GM23338 (cell line): ENCODE measurements around the gene PACC1. TPM values are rescaled to one million over a fixed set of nuclear protein-coding genes. Genes with fewer than 3 reads are reported as not detected.

Source experiments
- ATAC-seq: fragments of 200-7000 bp; cut with Tn5 transposase; 3 replicates; pipeline ENCODE4 v1.9.1; 2020
- DNase-seq: peaks from one replicate; pipeline ENCODE4 v3.0.0-alpha.2; 2015; ENCODE audit warnings: low spot score
- H2AFZ ChIP-seq: fragments of 200-600 bp; sonication (generic); 2 replicates; pipeline ENCODE4 v1.8.0; 2016; ENCODE audit warnings: antibody characterized with exemption, mild to moderate bottlenecking, moderate library complexity
- H3F3A ChIP-seq: fragments of 200-600 bp; sonication (generic); replicated peaks from 2 replicates; pipeline ENCODE4 v1.8.0; 2017; ENCODE audit warnings: antibody characterized with exemption, mixed run types, low read depth
- H3K27ac ChIP-seq: fragments of 200-600 bp; sonication (generic); 2 replicates; pipeline ENCODE4 v1.6.1; 2016; ENCODE audit warnings: low read depth
- H3K27me3 ChIP-seq: fragments of 200-600 bp; sonication (generic); 2 replicates; pipeline ENCODE4 v1.8.0; 2016; ENCODE audit warnings: mild to moderate bottlenecking, mixed run types, moderate library complexity; ENCODE audit not compliant: insufficient read depth
- H3K36me3 ChIP-seq: fragments of 200-600 bp; sonication (generic); 2 replicates; pipeline ENCODE4 v1.8.0; 2016; ENCODE audit warnings: mild to moderate bottlenecking; ENCODE audit not compliant: insufficient read depth
- H3K4me1 ChIP-seq: fragments of 200-600 bp; sonication (generic); 2 replicates; pipeline ENCODE4 v1.8.0; 2016; ENCODE audit warnings: mild to moderate bottlenecking, moderate library complexity; ENCODE audit not compliant: insufficient read depth
- H3K4me2 ChIP-seq: fragments of 200-600 bp; sonication (generic); 2 replicates; pipeline ENCODE4 v1.7.1; 2017; ENCODE audit warnings: mixed run types
- H3K4me3 ChIP-seq: fragments of 200-600 bp; sonication (generic); 2 replicates; pipeline ENCODE4 v1.6.1; 2016; ENCODE audit warnings: mixed run types
- H3K79me2 ChIP-seq: fragments of 200-600 bp; sonication (generic); replicated peaks from 2 replicates; pipeline ENCODE4 v1.8.0; 2017; ENCODE audit warnings: mild to moderate bottlenecking; ENCODE audit not compliant: insufficient read depth
- H3K9me2 ChIP-seq: fragments of 200-600 bp; sonication (generic); 2 replicates; pipeline ENCODE4 v1.8.0; 2017; ENCODE audit not compliant: insufficient read depth
- H4K20me1 ChIP-seq: fragments of 200-600 bp; sonication (generic); replicated peaks from 2 replicates; pipeline ENCODE4 v1.8.0; 2017; ENCODE audit warnings: mild to moderate bottlenecking; ENCODE audit not compliant: insufficient read depth
- H3K27ac Mint-ChIP-seq: 2 replicates; pipeline ENCODE4 v1.8.0; 2020; ENCODE audit warnings: inconsistent platforms, mild to moderate bottlenecking, moderate library complexity, mixed read lengths
- H3K27me3 Mint-ChIP-seq: 3 replicates; pipeline ENCODE4 v1.8.0; 2022; ENCODE audit warnings: low read depth, mild to moderate bottlenecking, moderate library complexity, mixed read lengths, inconsistent platforms; ENCODE audit not compliant: insufficient read depth, poor library complexity
- H3K36me3 Mint-ChIP-seq: 3 replicates; pipeline ENCODE4 v1.8.0; 2021; ENCODE audit warnings: low read depth, mild to moderate bottlenecking, inconsistent platforms, moderate library complexity, mixed read lengths
- H3K4me1 Mint-ChIP-seq: 3 replicates; pipeline ENCODE4 v1.8.0; 2020; ENCODE audit warnings: mild to moderate bottlenecking, inconsistent platforms, mixed read lengths
- H3K4me3 Mint-ChIP-seq: 3 replicates; pipeline ENCODE4 v1.8.0; 2021; ENCODE audit warnings: moderate library complexity, mild to moderate bottlenecking, inconsistent platforms, mixed read lengths
- H3K9me3 Mint-ChIP-seq: 3 replicates; pipeline ENCODE4 v1.8.0; 2020; ENCODE audit warnings: moderate library complexity, mild to moderate bottlenecking, inconsistent platforms, mixed read lengths
- CREB1 ChIP-seq: fragments of 250-450 bp; sonication (Bioruptor Pico); IDR thresholded peaks from 2 replicates; pipeline ENCODE4 v1.5.0; 2020; ENCODE audit warnings: low read depth, mild to moderate bottlenecking, moderate library complexity
- ETS1 ChIP-seq: IDR thresholded peaks from 2 replicates; pipeline ENCODE4 v1.6.1; 2016; ENCODE audit warnings: antibody characterized with exemption
- EZH2 ChIP-seq: fragments of 200-600 bp; sonication (generic); IDR thresholded peaks from one replicate; pipeline ENCODE4 v1.8.0; 2017; ENCODE audit warnings: antibody characterized with exemption, mild to moderate bottlenecking, low read depth; ENCODE audit not compliant: unreplicated experiment
- EZH2phosphoT487 ChIP-seq: fragments of 200-600 bp; sonication (generic); IDR thresholded peaks from one replicate; pipeline ENCODE4 v1.8.1; 2018; ENCODE audit warnings: antibody characterized with exemption; ENCODE audit not compliant: unreplicated experiment
- JUNB ChIP-seq: IDR thresholded peaks from one replicate; pipeline ENCODE4 v1.6.1; 2016; ENCODE audit warnings: antibody characterized with exemption; ENCODE audit not compliant: unreplicated experiment
- NANOG ChIP-seq: IDR thresholded peaks from 2 replicates; pipeline ENCODE4 v1.6.1; 2016; ENCODE audit warnings: antibody characterized with exemption, borderline replicate concordance
- POLR2AphosphoS5 ChIP-seq: IDR thresholded peaks from 2 replicates; pipeline ENCODE4 v1.6.1; 2016; ENCODE audit warnings: antibody characterized with exemption, low read depth
- REST ChIP-seq: IDR thresholded peaks from one replicate; pipeline ENCODE4 v1.6.1; 2018; ENCODE audit warnings: antibody characterized with exemption; ENCODE audit not compliant: unreplicated experiment
- STAT1 ChIP-seq: IDR thresholded peaks from one replicate; pipeline ENCODE4 v1.6.1; 2016; ENCODE audit warnings: antibody characterized with exemption; ENCODE audit not compliant: unreplicated experiment
- ZNF114 ChIP-seq: fragments of 250-450 bp; sonication (Bioruptor Pico); IDR thresholded peaks from 2 replicates; pipeline ENCODE4 v1.5.0; 2020; ENCODE audit warnings: mild to moderate bottlenecking, moderate library complexity
- ZNF331 ChIP-seq: fragments of 250-450 bp; sonication (Bioruptor Pico); IDR thresholded peaks from 2 replicates; pipeline ENCODE4 v1.5.0; 2020; ENCODE audit warnings: low read depth, mild to moderate bottlenecking, moderate library complexity
- polyA plus RNA-seq: library from polyadenylated mRNA; unstranded; fragments of >200 nt; fragmentation: Nextera tagmentation; extraction: Ambion mirVana; gene quantifications from 2 replicates; pipeline ENCODE4 v1.2.1, GENCODE V29; 2016
- total RNA-seq: library from RNA; depleted of rRNA; stranded (reverse); fragments of >200 nt; shearing (Covaris generic); gene quantifications from 2 replicates; pipeline ENCODE4 v1.2.3, GENCODE V29; 2014
- TF ChIP-seq, protein P1 (sequence below), 2 experiments: fragments of 200-600 bp in 1 of 2; sonication (generic) in 1 of 2; conservative IDR thresholded peaks; 2 replicates each; pipeline versions ENCODE4 v1.5.1 to v1.6.1; 2016 to 2017; ENCODE audit warnings: antibody characterized with exemption in 2 of 2, low read depth in 2 of 2, mild to moderate bottlenecking in 2 of 2, moderate library complexity in 1 of 2
- TF ChIP-seq, protein P2 (sequence below): fragments of 250-450 bp; sonication (Bioruptor Pico); IDR thresholded peaks from 2 replicates; pipeline ENCODE4 v1.5.0; 2020; ENCODE audit warnings: mild to moderate bottlenecking, moderate library complexity

PACC1 gene
- total and polyA plus RNA-seq, 2 experiments from 2014 or later: 17.1 to 18.0 TPM

DNA sequence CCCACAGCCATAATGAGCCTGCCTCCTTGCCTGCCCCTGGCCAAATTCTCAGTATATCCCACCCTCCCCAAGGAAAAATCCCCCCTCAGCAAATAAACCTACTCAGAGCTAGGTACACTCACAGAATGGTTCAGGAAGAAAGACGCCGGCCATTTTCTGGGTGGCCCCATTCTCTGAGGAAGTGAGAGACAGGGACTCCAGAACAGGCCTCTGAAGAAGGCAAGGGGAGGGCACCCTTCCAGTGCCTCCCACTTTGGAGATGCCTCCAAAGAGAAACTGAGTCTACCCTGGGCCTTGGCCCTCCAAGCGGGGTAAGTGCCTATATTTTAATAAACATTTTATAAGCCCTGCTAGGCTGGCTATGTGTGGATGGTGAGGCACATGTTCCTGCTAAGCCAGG, 2.3 kb downstream of the PACC1 start:
- peaks cover 22% of the 10 kb centered on the region; the same call in 1 of the 2 replicates for H4K20me1 ChIP-seq
- TF ChIP-seq EZH2phosphoT487: no peak
- TF ChIP-seq CREB1 (CRISPR knock-in tag): no peak
- TF ChIP-seq STAT1: no peak
- no peak for TF ChIP-seq ZNF114 (CRISPR knock-in tag)
- no peak for TF ChIP-seq REST
- no peak for TF ChIP-seq ZNF331 (CRISPR knock-in tag)
- TF ChIP-seq, protein P1, sequence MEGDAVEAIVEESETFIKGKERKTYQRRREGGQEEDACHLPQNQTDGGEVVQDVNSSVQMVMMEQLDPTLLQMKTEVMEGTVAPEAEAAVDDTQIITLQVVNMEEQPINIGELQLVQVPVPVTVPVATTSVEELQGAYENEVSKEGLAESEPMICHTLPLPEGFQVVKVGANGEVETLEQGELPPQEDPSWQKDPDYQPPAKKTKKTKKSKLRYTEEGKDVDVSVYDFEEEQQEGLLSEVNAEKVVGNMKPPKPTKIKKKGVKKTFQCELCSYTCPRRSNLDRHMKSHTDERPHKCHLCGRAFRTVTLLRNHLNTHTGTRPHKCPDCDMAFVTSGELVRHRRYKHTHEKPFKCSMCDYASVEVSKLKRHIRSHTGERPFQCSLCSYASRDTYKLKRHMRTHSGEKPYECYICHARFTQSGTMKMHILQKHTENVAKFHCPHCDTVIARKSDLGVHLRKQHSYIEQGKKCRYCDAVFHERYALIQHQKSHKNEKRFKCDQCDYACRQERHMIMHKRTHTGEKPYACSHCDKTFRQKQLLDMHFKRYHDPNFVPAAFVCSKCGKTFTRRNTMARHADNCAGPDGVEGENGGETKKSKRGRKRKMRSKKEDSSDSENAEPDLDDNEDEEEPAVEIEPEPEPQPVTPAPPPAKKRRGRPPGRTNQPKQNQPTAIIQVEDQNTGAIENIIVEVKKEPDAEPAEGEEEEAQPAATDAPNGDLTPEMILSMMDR (conservative IDR thresholded peaks at IDR 0.05; ENCODE audit: low read depth in 2 of 2): no peak
- TF ChIP-seq NANOG: no peak
- TF ChIP-seq, protein P2, sequence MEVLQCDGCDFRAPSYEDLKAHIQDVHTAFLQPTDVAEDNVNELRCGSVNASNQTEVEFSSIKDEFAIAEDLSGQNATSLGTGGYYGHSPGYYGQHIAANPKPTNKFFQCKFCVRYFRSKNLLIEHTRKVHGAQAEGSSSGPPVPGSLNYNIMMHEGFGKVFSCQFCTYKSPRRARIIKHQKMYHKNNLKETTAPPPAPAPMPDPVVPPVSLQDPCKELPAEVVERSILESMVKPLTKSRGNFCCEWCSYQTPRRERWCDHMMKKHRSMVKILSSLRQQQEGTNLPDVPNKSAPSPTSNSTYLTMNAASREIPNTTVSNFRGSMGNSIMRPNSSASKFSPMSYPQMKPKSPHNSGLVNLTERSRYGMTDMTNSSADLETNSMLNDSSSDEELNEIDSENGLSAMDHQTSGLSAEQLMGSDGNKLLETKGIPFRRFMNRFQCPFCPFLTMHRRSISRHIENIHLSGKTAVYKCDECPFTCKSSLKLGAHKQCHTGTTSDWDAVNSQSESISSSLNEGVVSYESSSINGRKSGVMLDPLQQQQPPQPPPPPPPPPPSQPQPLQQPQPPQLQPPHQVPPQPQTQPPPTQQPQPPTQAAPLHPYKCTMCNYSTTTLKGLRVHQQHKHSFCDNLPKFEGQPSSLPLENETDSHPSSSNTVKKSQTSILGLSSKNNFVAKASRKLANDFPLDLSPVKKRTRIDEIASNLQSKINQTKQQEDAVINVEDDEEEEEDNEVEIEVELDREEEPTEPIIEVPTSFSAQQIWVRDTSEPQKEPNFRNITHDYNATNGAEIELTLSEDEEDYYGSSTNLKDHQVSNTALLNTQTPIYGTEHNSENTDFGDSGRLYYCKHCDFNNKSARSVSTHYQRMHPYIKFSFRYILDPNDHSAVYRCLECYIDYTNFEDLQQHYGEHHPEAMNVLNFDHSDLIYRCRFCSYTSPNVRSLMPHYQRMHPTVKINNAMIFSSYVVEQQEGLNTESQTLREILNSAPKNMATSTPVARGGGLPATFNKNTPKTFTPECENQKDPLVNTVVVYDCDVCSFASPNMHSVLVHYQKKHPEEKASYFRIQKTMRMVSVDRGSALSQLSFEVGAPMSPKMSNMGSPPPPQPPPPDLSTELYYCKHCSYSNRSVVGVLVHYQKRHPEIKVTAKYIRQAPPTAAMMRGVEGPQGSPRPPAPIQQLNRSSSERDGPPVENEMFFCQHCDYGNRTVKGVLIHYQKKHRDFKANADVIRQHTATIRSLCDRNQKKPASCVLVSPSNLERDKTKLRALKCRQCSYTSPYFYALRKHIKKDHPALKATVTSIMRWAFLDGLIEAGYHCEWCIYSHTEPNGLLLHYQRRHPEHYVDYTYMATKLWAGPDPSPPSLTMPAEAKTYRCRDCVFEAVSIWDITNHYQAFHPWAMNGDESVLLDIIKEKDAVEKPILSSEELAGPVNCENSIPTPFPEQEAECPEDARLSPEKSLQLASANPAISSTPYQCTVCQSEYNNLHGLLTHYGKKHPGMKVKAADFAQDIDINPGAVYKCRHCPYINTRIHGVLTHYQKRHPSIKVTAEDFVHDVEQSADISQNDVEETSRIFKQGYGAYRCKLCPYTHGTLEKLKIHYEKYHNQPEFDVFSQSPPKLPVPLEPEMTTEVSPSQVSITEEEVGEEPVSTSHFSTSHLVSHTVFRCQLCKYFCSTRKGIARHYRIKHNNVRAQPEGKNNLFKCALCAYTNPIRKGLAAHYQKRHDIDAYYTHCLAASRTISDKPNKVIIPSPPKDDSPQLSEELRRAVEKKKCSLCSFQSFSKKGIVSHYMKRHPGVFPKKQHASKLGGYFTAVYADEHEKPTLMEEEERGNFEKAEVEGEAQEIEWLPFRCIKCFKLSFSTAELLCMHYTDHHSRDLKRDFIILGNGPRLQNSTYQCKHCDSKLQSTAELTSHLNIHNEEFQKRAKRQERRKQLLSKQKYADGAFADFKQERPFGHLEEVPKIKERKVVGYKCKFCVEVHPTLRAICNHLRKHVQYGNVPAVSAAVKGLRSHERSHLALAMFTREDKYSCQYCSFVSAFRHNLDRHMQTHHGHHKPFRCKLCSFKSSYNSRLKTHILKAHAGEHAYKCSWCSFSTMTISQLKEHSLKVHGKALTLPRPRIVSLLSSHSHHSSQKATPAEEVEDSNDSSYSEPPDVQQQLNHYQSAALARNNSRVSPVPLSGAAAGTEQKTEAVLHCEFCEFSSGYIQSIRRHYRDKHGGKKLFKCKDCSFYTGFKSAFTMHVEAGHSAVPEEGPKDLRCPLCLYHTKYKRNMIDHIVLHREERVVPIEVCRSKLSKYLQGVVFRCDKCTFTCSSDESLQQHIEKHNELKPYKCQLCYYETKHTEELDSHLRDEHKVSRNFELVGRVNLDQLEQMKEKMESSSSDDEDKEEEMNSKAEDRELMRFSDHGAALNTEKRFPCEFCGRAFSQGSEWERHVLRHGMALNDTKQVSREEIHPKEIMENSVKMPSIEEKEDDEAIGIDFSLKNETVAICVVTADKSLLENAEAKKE (CRISPR knock-in tag): no peak
- no peak for TF ChIP-seq POLR2AphosphoS5
- TF ChIP-seq JUNB: no peak
- no peak for TF ChIP-seq ETS1
- TF ChIP-seq EZH2: no peak
- Mint-ChIP-seq H3K36me3 (peaks cover 42% of the 10 kb centered on the region), H3K27me3 (peaks cover 13% of the 10 kb centered on the region), H3K4me1 (peaks cover 28% of the 10 kb centered on the region), H3K27ac (no peak overlapping the region), H3K9me3 (no peaks in the 10 kb centered on the region; the same call in 2 of the 3 replicates), H3K4me3 (no peak overlapping the region)
- H3F3A ChIP-seq: 0 out of 2 replicates have a peak, but pooled peaks cover 5% of the 10 kb centered on the region
- H3K27ac ChIP-seq: no peak overlapping the region
- peaks cover 5% of the 10 kb centered on the region for H3K27me3 ChIP-seq
- no peak overlapping the region for H3K4me3 ChIP-seq
- no peak overlapping the region for H2AFZ ChIP-seq
- peaks cover 28% of the 10 kb centered on the region for H3K79me2 ChIP-seq
- DNase-seq (no peak), ATAC-seq (no peak)
- H3K4me1 ChIP-seq: peaks cover 19% of the 10 kb centered on the region
- peaks cover 24% of the 10 kb centered on the region for H3K36me3 ChIP-seq
- no peaks in the 10 kb centered on the region for H3K9me2 ChIP-seq
- no peak overlapping the region for H3K4me2 ChIP-seq
